Stimulated activated CD8-positive, alpha-beta memory T cell treated with anti-CD3 and anti-CD28 coated beads, Interleukin-12 subunit alpha, Interleukin-12 subunit beta, amount 100 ng/mL, for 24 hours (primary cell): ENCODE results near the gene THBS2.
"Not testable (repeated sequence)": the region's sequence is repeated elsewhere in the genome, so short reads cannot be mapped to it uniquely, and the experiment has no call there.

Source experiments
- DNase-seq: peaks from one replicate; pipeline ENCODE4 v3.0.0-alpha.2; 2020; ENCODE audit errors: extremely low read depth

THBS2 gene

DNA sequence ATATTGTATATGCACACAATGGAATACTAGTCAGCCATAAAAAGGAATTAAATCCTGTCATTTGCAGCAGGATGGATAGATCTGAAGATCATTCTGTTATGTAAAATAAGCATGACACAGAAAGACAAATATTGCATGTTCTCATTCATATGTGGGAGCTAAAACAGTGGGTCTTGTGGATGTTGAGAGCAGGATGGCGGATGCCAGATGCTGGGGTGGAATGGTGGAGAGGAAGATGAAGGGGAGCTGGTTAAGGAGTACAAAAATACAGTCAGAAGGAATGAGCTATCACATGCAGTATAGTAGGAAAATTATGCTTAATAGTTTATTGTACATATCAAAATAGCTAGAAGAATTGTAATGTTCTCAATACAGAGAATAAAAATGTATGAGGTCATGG, 41.8 kb downstream of the THBS2 start:
- no peak for DNase-seq

- DNase-seq: no peak
These were observed 43.0 kb downstream of the THBS2 start for GRCh38 chr6:169210611-169211010.

DNA sequence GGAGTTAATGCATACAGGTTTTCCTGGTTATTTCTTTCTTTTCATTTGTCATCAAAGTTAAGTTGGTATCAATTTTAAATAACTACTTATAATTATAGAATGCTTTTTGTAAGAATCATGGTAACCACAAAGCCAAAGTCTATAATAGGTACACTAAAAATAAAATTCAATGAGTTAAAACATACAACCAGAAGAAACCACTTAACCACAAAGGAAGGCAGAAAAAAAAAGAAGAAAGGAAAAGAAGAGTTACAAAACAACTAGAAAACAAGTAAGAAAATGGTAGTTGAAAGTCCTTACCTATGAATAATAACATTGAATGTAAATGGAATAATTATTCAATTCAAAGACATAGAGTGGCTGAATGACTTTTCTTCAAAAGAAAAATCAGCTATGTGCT, 45.6 kb downstream of the THBS2 start:
- no peak for DNase-seq

- DNase-seq: no peak
These were observed 46.2 kb downstream of the THBS2 start for GRCh38 chr6:169207482-169207881.

DNA sequence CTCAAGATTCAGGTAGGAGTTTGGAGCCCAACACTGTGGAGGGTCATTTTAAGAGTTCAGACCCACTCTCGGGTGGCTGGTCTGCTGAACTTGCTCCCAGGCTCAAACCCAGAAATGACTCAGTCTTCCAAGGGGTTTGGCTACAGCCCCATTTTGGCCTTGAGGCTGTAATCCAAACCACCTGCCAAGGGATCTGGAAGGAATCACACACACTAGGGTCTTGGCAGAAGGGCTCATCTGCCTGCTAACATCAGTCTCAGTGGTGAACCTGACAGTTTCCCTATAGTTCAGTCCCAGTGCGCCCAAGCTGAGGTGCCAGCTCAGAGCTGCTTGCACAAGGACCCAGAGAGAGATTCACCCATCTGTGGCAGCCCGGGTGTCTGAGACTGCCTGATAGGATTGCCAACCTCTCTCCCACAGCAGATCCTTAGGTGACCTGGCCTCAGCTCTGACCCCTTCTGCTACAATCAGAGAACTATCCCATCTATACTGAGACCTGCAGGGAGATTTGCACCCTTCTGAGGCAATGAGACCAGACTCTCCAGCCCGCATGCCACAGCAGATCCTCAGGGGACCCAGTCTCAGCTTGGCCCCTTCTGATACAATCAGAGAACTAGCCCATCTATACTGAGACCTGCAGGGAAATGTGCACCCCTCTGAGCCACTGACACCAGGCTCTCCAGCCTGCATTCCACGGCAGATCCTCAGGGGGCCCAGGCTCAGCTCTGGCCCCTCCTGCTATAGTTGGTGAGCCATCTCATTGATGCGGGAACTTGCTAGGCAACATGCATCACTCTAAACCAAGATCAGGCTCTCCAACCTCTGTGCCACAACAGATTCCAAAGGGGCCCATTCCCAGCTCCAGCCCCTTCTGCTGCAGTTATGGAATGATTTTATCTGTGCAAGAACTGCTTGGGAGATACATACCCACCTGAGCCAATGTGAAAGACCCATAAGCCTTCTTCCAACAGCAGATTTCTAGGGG, 48.2 kb downstream of the THBS2 start:
- DNase-seq: no peak

- DNase-seq: no peak
These were observed 49.5 kb downstream of the THBS2 start for GRCh38 chr6:169204167-169204566.

DNA sequence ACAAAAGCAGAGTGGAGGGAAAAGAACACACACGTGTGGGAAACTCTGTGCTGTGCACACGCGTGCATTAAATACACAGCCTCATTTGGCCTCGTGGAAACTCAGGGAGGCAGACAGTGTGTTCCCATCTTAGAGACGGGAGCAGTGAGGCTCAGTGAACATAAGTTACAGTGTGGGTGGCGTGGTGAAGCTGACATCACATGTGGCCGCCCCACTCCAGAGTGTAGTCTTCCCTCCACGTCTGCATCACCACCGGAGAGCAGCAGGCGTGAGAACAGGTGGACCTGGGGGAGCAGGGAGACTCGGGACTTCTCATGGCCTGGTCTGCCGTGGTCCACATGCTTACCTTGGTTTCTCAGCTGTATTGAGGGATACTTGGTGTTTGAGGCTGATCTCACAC, 51.7 kb downstream of the THBS2 start:
- DNase-seq: no peak

- DNase-seq: no peak
These were observed 52.6 kb downstream of the THBS2 start for GRCh38 chr6:169200893-169201514.

DNA sequence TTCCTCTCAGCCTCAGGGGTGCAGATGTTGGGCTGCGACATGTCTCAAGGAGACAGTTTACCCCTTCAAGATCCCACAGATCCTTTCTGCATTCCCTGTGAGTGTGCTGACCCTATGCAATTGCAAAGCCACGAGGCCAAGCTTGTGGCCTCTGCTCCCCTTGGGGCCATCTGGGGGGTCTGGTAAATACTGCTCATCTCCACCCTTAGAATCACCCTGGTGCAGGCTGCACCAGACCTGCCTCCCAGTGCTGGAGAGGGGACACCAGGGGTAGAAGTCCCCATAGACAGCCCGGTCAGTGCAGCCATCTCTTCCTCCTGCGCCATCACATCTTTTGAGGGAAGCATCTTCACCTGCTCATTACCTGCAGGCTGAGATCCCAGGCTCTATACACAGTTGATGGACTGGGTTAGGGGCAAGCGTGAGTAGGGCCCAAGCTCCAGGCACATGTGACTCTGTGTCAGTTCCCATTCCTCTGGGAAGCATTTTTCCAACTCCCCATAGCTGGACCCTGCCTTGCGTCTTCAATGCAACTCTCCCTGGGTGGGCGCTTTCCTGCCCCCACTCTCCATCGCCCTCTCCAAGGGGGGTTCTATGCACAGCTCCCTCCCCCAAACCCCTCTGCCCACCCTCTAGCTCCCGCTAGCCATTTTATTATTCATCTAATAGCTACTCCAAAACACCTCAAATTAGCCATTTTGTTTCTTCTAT, 53.9 kb downstream of the THBS2 start:
- DNase-seq: no peak

- no peak for DNase-seq
These were observed 54.8 kb downstream of the THBS2 start for GRCh38 chr6:169198885-169199284.

DNA sequence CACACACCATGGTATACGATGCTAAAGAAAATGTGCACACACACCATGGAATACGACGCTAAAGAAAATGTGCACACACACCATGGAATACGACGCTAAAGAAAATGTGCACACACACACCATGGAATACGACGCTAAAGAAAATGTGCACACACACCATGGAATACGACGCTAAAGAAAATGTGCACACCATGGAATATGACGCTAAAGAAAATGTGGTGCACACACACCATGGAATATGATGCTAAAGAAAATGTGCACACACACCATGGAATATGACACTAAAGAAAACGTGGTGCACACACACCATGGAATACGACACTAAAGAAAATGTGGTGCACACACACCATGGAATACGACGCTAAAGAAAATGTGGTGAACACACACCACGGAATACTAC, 55.7 kb downstream of the THBS2 start:
- not testable (repeated sequence) for DNase-seq

- not testable (repeated sequence) for DNase-seq
These were observed 57.4 kb downstream of the THBS2 start for GRCh38 chr6:169196279-169196678.

- DNase-seq: no peak
These were observed 58.9 kb downstream of the THBS2 start for GRCh38 chr6:169194737-169195136.

- no peak for DNase-seq
These were observed 62.7 kb downstream of the THBS2 start for GRCh38 chr6:169190970-169191369.

DNA sequence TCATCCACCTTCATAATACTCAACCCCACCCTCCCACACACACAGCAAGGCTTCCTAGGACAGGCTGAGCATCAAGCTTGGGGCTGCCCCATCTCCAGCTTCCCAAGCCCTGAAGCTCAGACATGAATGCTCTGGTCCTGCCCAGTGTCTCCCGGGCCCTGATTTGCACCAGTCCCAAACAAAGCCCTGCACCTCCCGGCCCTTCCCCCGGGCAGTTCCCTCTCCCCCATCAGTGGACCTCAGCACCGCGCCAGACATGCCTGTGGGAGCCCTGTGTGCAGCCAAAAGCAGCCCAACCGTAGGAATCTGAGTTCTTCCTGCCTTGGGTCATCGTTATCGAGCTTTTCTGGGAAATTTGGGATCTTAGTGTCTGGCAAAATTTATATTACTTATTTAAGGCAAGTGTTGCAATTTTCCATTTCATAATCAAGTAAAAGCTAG, 63.5 kb downstream of the THBS2 start:
- no peak for DNase-seq

- DNase-seq: no peak
These were observed 64.0 kb downstream of the THBS2 start for GRCh38 chr6:169189686-169190085.

DNA sequence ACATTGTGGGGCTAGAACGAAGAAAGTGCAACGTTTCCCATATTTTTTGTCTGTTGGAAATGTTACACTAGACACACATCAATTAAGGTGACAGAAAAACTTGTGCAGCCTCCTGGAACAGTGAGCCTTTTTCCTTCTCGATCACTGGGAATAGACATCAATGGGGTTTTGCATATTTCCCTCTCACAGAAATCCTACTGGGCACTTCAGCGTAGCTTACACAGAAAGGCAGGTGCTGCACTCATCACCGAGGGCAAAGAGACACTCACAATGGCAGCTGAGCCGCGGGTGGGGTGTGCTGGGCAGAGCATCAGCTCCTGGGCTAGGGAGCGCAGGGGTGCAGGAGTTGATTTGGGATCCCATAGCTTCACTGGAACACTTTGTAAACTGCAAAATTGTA, 64.5 kb downstream of the THBS2 start:
- DNase-seq: no peak

DNA sequence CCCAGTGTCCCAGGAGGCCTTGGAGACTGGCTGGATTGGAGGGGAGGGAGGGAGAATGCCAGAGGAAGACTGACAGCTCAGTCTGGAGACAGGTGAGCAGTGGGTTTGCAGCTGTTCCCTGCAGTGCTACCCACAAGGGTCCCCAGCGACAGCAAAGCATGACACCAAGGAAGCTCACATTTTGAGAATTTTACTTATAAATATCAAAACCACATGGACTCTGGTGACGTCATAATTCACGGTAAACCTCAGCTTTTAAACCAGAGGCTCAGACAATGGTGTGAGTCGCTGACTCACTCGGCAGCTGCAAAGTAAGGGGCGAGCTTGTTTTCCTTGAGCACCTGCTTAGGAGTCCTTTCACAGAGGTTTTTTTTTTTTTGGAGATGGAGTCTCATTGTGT, 65.2 kb downstream of the THBS2 start:
- DNase-seq: no peak

- no peak for DNase-seq
These were observed 65.6 kb downstream of the THBS2 start for GRCh38 chr6:169188051-169188470.

DNA sequence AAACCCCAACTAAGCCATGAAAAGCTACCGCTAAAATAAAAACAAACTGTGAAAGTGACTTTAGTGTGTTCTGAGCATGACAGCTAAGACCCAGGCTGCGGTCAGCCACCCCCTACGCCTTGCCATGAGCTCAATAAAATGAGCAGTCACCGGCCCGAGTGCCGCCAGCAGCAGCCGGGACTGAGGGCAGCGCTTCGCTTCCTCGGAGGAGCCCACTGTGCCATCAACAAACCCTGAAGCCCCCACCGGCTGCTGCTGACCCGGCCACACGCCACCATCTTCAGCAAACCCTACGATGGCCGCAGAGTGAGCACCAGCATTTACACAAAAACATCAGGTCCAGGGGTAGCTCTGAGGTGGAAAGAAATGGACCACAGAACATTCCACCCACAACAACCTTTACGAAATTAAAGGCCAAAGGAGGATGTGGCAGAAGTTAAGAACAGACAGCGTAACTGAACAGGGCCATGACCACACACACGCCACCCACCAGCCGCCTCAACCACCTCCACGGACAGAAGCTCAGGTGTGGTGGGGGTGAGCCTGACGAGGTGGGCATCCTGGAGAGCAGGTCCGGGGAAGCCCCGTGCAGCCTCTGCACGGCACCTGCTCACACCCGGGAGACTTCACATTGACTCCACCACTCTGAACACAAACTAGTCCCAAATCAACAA, 67.0 kb downstream of the THBS2 start:
- DNase-seq: no peak

GRCh38 chr6:169185692-169186485, 67.8 kb downstream of the THBS2 start:
- no peak for DNase-seq
